Measurements from ENCODE around the gene TMEM44.

DNA sequence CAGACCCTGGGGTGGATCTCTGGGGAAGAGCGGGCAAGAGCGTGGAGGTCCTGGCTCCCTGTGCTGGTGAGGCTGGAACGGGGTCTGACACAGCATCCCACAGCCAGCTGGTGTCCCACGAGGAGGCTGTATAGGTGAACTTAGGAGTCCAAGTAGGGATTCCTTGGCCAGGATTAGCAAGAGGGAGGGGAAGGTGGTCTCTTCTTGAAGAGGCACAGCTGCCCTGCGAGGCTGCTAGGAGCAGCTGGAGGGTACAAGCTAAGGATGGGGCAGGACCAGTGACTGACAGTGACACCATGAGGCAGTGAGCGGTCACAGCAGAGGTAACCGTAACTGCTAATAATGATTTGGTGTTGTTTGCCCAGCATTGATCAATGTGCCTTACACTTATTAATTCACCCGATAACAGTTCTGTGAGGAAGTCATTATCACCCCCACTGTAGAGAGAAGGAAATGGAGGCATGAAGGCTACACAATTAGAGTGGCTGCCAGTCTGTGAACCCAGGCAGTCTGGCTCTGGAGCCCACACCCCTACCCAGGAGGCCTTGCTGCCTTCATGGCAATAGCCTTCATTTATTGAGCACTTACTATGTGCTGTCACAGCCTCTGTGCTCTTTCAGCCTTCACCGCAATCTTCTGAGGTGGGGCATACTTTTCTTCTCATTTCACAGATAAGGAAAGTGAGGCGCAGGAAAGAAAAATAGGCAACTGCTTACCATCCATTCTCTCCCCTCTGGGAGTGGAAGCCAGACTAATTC, 59.4 kb downstream of the TMEM44 start:
- TF ChIP-seq CSDC2 (CRISPR knock-in tag; IDR thresholded peaks at IDR 0.05) (no peak), SNAI2 (CRISPR knock-in tag; IDR thresholded peaks at IDR 0.05) (no peak), OSR1 (CRISPR knock-in tag; IDR thresholded peaks at IDR 0.05) (no peak), ARNTL (CRISPR knock-in tag; IDR thresholded peaks at IDR 0.05; ENCODE audit: borderline replicate concordance, low read depth) (no peak), RARB (CRISPR knock-in tag; IDR thresholded peaks at IDR 0.05) (no peak), GLIS3 (CRISPR knock-in tag; IDR thresholded peaks at IDR 0.05) (no peak), ZFP3 (CRISPR knock-in tag; IDR thresholded peaks at IDR 0.05) (no peak)
- TF ChIP-seq, protein P1, sequence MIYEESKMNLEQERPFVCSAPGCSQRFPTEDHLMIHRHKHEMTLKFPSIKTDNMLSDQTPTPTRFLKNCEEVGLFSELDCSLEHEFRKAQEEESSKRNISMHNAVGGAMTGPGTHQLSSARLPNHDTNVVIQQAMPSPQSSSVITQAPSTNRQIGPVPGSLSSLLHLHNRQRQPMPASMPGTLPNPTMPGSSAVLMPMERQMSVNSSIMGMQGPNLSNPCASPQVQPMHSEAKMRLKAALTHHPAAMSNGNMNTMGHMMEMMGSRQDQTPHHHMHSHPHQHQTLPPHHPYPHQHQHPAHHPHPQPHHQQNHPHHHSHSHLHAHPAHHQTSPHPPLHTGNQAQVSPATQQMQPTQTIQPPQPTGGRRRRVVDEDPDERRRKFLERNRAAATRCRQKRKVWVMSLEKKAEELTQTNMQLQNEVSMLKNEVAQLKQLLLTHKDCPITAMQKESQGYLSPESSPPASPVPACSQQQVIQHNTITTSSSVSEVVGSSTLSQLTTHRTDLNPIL (CRISPR knock-in tag; IDR thresholded peaks at IDR 0.05; ENCODE audit: low read depth), result no peak

All from SK-N-SH treated with all-trans-retinoic acid at 6 μM for 48 hours (cell line).